Type B pancreatic cell (in vitro differentiated cells): ENCODE results near the gene IMPDH1. TPM values are rescaled to one million over a fixed set of nuclear protein-coding genes. Genes with fewer than 3 reads are reported as not detected.

Source experiments
- DNase-seq: peaks from one replicate; pipeline ENCODE4 v3.0.0; 2021; ENCODE audit warnings: mixed read lengths; ENCODE audit not compliant: unreplicated experiment; ENCODE audit errors: extremely low spot score
- H3K27ac Mint-ChIP-seq: 2 replicates; pipeline ENCODE4 v1.8.0; 2021; ENCODE audit warnings: mild to moderate bottlenecking, mixed read lengths
- H3K27me3 Mint-ChIP-seq: 2 replicates; pipeline ENCODE4 v1.8.0; 2021; ENCODE audit warnings: mixed read lengths
- H3K36me3 Mint-ChIP-seq: 2 replicates; pipeline ENCODE4 v1.8.0; 2021; ENCODE audit warnings: mixed read lengths
- H3K4me1 Mint-ChIP-seq: one replicate; pipeline ENCODE4 v1.8.0; 2021; ENCODE audit warnings: mixed read lengths; ENCODE audit not compliant: unreplicated experiment
- H3K4me3 Mint-ChIP-seq: 2 replicates; pipeline ENCODE4 v1.8.0; 2021; ENCODE audit warnings: mild to moderate bottlenecking, mixed read lengths
- H3K9me3 Mint-ChIP-seq: 2 replicates; pipeline ENCODE4 v1.8.0; 2021; ENCODE audit warnings: mixed read lengths
- CTCF ChIP-seq: fragments of 200-600 bp; sonication (generic); conservative IDR thresholded peaks from 2 replicates; pipeline ENCODE4 v1.5.0; 2021; ENCODE audit warnings: antibody characterized with exemption, mild to moderate bottlenecking
- total RNA-seq: library from RNA; stranded (reverse); gene quantifications from 2 replicates; pipeline ENCODE4 v1.2.1, GENCODE V29; 2021; ENCODE audit warnings: low replicate concordance

Gene IMPDH1
- total RNA-seq, 1 donor from 2014 or later = 42.2 TPM

- Mint-ChIP-seq H3K27me3 (peaks cover 3% of the 10 kb centered on the region), H3K4me3 (no peak overlapping the region), H3K27ac (no peak overlapping the region), H3K36me3 (peaks cover under 1% of the 10 kb centered on the region), H3K4me1 (peaks cover 7% of the 10 kb centered on the region), H3K9me3 (no peaks in the 10 kb centered on the region)
- TF ChIP-seq CTCF = no peak
- DNase-seq = no peak
Observed at GRCh38 chr7:128391805-128392204, 18.0 kb downstream of the IMPDH1 start.

- Mint-ChIP-seq H3K4me1 (peaks cover 7% of the 10 kb centered on the region), H3K27me3 (peaks cover 3% of the 10 kb centered on the region), H3K36me3 (no peaks in the 10 kb centered on the region), H3K27ac (no peak overlapping the region), H3K9me3 (no peaks in the 10 kb centered on the region), H3K4me3 (no peak overlapping the region)
- TF ChIP-seq CTCF = no peak
- DNase-seq = no peak
Observed at GRCh38 chr7:128390871-128391565, 18.8 kb downstream of the IMPDH1 start.

GRCh38 chr7:128389618-128390329 lies 20.0 kb downstream of the IMPDH1 start:
- TF ChIP-seq CTCF = no peak
- Mint-ChIP-seq H3K4me1 (peaks cover 7% of the 10 kb centered on the region), H3K27me3 (peaks cover 3% of the 10 kb centered on the region), H3K27ac (no peak overlapping the region), H3K36me3 (no peaks in the 10 kb centered on the region), H3K4me3 (no peak overlapping the region), H3K9me3 (no peaks in the 10 kb centered on the region)
- DNase-seq = no peak

- no peak overlapping the region for H3K27ac Mint-ChIP-seq
- H3K4me1 Mint-ChIP-seq = peaks cover 7% of the 10 kb centered on the region
- no peaks in the 10 kb centered on the region for H3K9me3 Mint-ChIP-seq
- H3K27me3 Mint-ChIP-seq = peaks cover 3% of the 10 kb centered on the region
- H3K4me3 Mint-ChIP-seq = no peak overlapping the region
- no peak for TF ChIP-seq CTCF
- H3K36me3 Mint-ChIP-seq = no peaks in the 10 kb centered on the region
- DNase-seq = no peak
Observed at GRCh38 chr7:128389085-128389617, 20.6 kb downstream of the IMPDH1 start.

GRCh38 chr7:128388145-128388485 lies 21.7 kb downstream of the IMPDH1 start:
- peaks cover 3% of the 10 kb centered on the region for H3K27me3 Mint-ChIP-seq
- no peaks in the 10 kb centered on the region for H3K36me3 Mint-ChIP-seq
- no peak for DNase-seq
- H3K27ac Mint-ChIP-seq = no peak overlapping the region
- H3K4me3 Mint-ChIP-seq = no peak overlapping the region
- H3K4me1 Mint-ChIP-seq = peaks cover 7% of the 10 kb centered on the region
- no peaks in the 10 kb centered on the region for H3K9me3 Mint-ChIP-seq
- no peak for TF ChIP-seq CTCF
